ENCODE data around the gene RAPGEF4. TPM values are rescaled to one million over a fixed set of nuclear protein-coding genes. Genes with fewer than 3 reads are reported as not detected.

RAPGEF4 gene
- total and polyA plus RNA-seq, 2 donors (not counting 1 experiment from before 2014, with no cell fraction given) = 0.22 to 0.30 TPM

DNA sequence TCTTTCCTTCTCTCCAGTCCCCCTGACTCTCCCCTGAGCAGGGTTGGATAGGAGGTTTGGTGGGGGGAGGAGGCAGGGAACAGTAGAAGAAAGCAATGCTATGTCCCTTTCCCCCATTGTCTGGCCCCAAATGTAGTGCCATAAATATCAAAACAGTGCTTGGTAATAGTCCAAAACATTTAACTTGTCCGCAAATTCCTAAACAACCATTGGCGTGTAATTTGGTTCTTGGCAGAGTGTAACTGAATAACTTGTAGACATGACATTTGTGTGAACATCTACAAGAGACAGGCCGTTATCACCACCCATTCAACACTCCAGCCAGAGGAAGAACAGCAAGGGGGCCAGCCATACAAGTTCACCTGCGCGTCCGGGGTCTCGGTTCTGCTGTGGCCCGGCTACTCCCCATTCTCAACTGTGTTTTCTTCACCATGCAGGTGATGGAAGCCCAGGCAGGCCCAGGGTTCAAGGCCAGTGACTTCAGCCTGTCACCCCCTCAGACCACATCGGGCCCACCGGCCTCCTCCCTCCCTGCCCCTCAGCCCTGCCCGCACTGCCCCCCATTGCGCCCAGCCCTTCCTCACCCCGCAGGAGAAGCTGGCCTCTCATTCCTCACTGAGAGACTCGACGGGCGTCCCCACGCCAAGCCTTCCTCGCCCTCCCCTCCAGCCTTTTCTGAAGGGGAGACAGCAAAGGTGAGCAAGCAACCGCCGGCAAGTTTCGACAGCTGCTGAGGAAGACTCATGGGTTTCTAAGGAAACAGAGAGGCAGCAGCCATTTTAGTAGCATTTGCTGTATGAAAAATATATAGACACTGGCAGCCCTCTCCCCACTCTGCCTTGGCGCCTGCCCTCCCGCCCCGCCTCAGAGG lies 699 bp upstream of the RAPGEF4 start:
- H3K27ac Mint-ChIP-seq = no peak overlapping the region
- Histone ChIP-seq H3K4me1 (ENCODE audit: control insufficient read depth in 2 of 2, insufficient read depth in 2 of 2, low read length in 2 of 2) (peaks cover 6 to 8% of the 10 kb centered on the region in 2 donors), H3K4me3 (ENCODE audit: control extremely low read depth in 1 of 5, extremely low read depth in 1 of 5, insufficient read depth in 1 of 5, low read depth in 2 of 5, low read length in 4 of 5) (no peak overlapping the region), H3K36me3 (replicated peaks in 1 of 2; ENCODE audit: control extremely low read depth in 1 of 2, control insufficient read depth in 1 of 2, extremely low read depth in 1 of 2, insufficient read depth in 2 of 2, low read length in 1 of 2) (no peaks in the 10 kb centered on the region), H4K20me1 (ENCODE audit: control insufficient read depth, insufficient read depth, low read length, poor library complexity, severe bottlenecking) (no peaks in the 10 kb centered on the region), H3K27ac (ENCODE audit: low read length in 2 of 2) (no peak overlapping the region), H3K79me2 (ENCODE audit: control insufficient read depth, insufficient read depth, low read length) (no peaks in the 10 kb centered on the region), H3K4me2 (replicated peaks; ENCODE audit: low read depth, low read length, poor library complexity, severe bottlenecking) (peak overlapping the region; percentile 49), H3K9ac (ENCODE audit: low read length) (no peak overlapping the region), H2AFZ (ENCODE audit: insufficient read depth, low read depth, low read length, poor library complexity, severe bottlenecking) (no peak overlapping the region), H3K9me3 (ENCODE audit: control extremely low read depth in 1 of 3, control insufficient read depth in 2 of 3, insufficient read depth in 1 of 3, low read length in 2 of 3) (no peaks in the 10 kb centered on the region), H3K27me3 (replicated peaks in 1 of 4; ENCODE audit: control extremely low read depth in 1 of 4, control insufficient read depth in 3 of 4, insufficient read depth in 4 of 4, low read length in 3 of 4) (peaks cover 0 to 36% (median 26%) of the 10 kb centered on the region in 4 experiments)
- DNase-seq = no peak
- intact Hi-C loops (cut with micrococcal nuclease) = no loop called here
- H3K4me3 Mint-ChIP-seq = peak overlapping the region; percentile 33
- POLR2A ChIA-PET = no interaction called here
- CTCF ChIA-PET = no interaction called here
- no peaks in the 10 kb centered on the region for H3K9me3 Mint-ChIP-seq (ENCODE audit: insufficient read depth)
- ATAC-seq (ENCODE audit: low read depth) = no peak
- H3K27me3 Mint-ChIP-seq = peaks cover 58% of the 10 kb centered on the region
- peaks cover 13% of the 10 kb centered on the region for H3K4me1 Mint-ChIP-seq
- TF ChIP-seq, protein P1, sequence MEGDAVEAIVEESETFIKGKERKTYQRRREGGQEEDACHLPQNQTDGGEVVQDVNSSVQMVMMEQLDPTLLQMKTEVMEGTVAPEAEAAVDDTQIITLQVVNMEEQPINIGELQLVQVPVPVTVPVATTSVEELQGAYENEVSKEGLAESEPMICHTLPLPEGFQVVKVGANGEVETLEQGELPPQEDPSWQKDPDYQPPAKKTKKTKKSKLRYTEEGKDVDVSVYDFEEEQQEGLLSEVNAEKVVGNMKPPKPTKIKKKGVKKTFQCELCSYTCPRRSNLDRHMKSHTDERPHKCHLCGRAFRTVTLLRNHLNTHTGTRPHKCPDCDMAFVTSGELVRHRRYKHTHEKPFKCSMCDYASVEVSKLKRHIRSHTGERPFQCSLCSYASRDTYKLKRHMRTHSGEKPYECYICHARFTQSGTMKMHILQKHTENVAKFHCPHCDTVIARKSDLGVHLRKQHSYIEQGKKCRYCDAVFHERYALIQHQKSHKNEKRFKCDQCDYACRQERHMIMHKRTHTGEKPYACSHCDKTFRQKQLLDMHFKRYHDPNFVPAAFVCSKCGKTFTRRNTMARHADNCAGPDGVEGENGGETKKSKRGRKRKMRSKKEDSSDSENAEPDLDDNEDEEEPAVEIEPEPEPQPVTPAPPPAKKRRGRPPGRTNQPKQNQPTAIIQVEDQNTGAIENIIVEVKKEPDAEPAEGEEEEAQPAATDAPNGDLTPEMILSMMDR (IDR thresholded peaks at IDR 0.05) = no peak
- no peak for TF ChIP-seq EZH2 (IDR thresholded peaks at IDR 0.05; ENCODE audit: borderline replicate concordance, insufficient read depth, low read depth, low read length, poor library complexity, severe bottlenecking)
- WGBS (ENCODE audit: insufficient coverage) = 63% methylated on average over 11 of the region's 24 CpGs

All from B cell (primary cell).